K562 (cell line): Measurements from ENCODE around the gene NT5DC4. TPM values are rescaled to one million over a fixed set of nuclear protein-coding genes. Genes with fewer than 3 reads are reported as not detected.

Experiments used
- ATAC-seq: fragments of 200-7000 bp; cut with Tn5 transposase; 3 replicates; pipeline ENCODE4 v1.9.1; 2020; ENCODE audit warnings: moderate library complexity
- BruUV-seq: library from RNA; stranded (reverse); fragments of 400-500 nt; replicated peaks from 2 replicates; lab custom pipeline; 2021; lab: Mats Ljungman, UMichigan
- CTCF ChIA-PET: fragments of 300-600 bp; formaldehyde crosslinking; extraction: SDS; loops from one replicate; lab custom pipeline; 2021; ENCODE audit warnings: low intra/inter-chr PET ratio; lab: Yijun Ruan, JAX
- POLR2A ChIA-PET: fragments of 300-600, 350-650 bp; sonication (Branson Sonifier 250); formaldehyde crosslinking; extraction: SDS; loops from one replicate; lab custom pipeline; 2021; ENCODE audit warnings: antibody characterized with exemption, inconsistent platforms; lab: Yijun Ruan, JAX
- DNase-seq, 4 experiments: peaks; one replicate each; pipeline versions ENCODE4 v3.0.0 to v3.0.0-alpha.2; 2011 to 2018; ENCODE audit warnings: low spot score in 3 of 4, mixed read lengths in 3 of 4; ENCODE audit errors: extremely low read depth in 1 of 4
- FAIRE-seq: peaks from 2 replicates; lab custom pipeline; 2011; peaks lifted over from hg19 to GRCh38; lab: Jason Lieb, UNC
- H2AFZ ChIP-seq: 2 replicates; pipeline ENCODE4 v1.6.0; 2011; ENCODE audit warnings: low read depth, low read length, control low read depth, inconsistent platforms
- H3K27ac ChIP-seq: fragments of 200-600 bp; 3 replicates; pipeline ENCODE4 v1.8.0; 2011; ENCODE audit warnings: low read depth, mild to moderate bottlenecking, control low read depth, inconsistent platforms, low read length, moderate library complexity, mixed read lengths; ENCODE audit errors: extremely low read depth
- H3K27me3 ChIP-seq, 2 experiments: fragments of 300-600 bp in 1 of 2; 2 replicates in 1 of 2; 3 replicates in 1 of 2; pipeline versions ENCODE4 v1.6.0 to v1.8.0; 2011; ENCODE audit warnings: inconsistent platforms in 2 of 2, low read length in 2 of 2, mild to moderate bottlenecking in 1 of 2, mixed read lengths in 1 of 2, moderate library complexity in 1 of 2; ENCODE audit not compliant: control insufficient read depth in 2 of 2, insufficient read depth in 2 of 2
- H3K36me3 ChIP-seq: fragments of 300-600 bp; 3 replicates; pipeline ENCODE4 v1.8.0; 2011; ENCODE audit warnings: mild to moderate bottlenecking, low read length, inconsistent platforms; ENCODE audit not compliant: control insufficient read depth, insufficient read depth
- H3K4me1 ChIP-seq, 2 experiments: fragments of 200-600 bp in 1 of 2; replicated peaks in 1 of 2; 2 replicates in 1 of 2; 3 replicates in 1 of 2; pipeline versions ENCODE4 v1.5.1 to v1.8.0; 2011; ENCODE audit warnings: inconsistent platforms in 2 of 2, low read length in 2 of 2, mild to moderate bottlenecking in 1 of 2, mixed read lengths in 1 of 2, moderate library complexity in 1 of 2; ENCODE audit not compliant: control insufficient read depth in 2 of 2, insufficient read depth in 2 of 2
- H3K4me2 ChIP-seq: 2 replicates; pipeline ENCODE4 v1.6.1; 2011; ENCODE audit warnings: low read length, control low read depth, inconsistent platforms, mixed read lengths; ENCODE audit not compliant: insufficient read depth
- H3K4me3 ChIP-seq: fragments of 200-600 bp; sonication (generic), shearing (Covaris generic); 2 replicates; pipeline ENCODE4 v1.5.1; 2016; ENCODE audit warnings: control low read depth, inconsistent platforms
- H3K79me2 ChIP-seq: fragments of 200-600 bp; 3 replicates; pipeline ENCODE4 v1.8.0; 2011; ENCODE audit warnings: low read length, inconsistent platforms; ENCODE audit not compliant: control insufficient read depth, insufficient read depth
- H3K9ac ChIP-seq, 2 experiments: 2 replicates each; pipeline versions ENCODE4 v1.6.0 to v1.6.1; 2011; ENCODE audit warnings: low read depth in 2 of 2, low read length in 2 of 2, control low read depth in 1 of 2, inconsistent platforms in 1 of 2, mild to moderate bottlenecking in 1 of 2, mixed read lengths in 1 of 2; ENCODE audit not compliant: insufficient read depth in 1 of 2
- H3K9me1 ChIP-seq: one replicate; pipeline ENCODE4 v1.6.0; 2011; ENCODE audit warnings: inconsistent platforms, mild to moderate bottlenecking, low read length, moderate library complexity; ENCODE audit not compliant: control insufficient read depth, insufficient read depth
- H3K9me3 ChIP-seq: replicated peaks from 2 replicates; pipeline ENCODE4 v1.5.1; 2011; ENCODE audit warnings: low read depth, low read length, inconsistent platforms; ENCODE audit not compliant: control insufficient read depth, insufficient read depth
- H4K20me1 ChIP-seq: replicated peaks from 2 replicates; pipeline ENCODE4 v1.6.1; 2011; ENCODE audit warnings: low read length, inconsistent platforms, mixed read lengths; ENCODE audit not compliant: control insufficient read depth, insufficient read depth
- BDP1 ChIP-seq: IDR thresholded peaks from 3 replicates; pipeline ENCODE4 v1.6.1; 2011; ENCODE audit not compliant: insufficient read length, insufficient read depth
- CEBPB ChIP-seq: fragments of 450-650 bp; IDR thresholded peaks from 2 replicates; pipeline ENCODE4 v1.6.1; 2016; ENCODE audit warnings: missing genetic modification characterization, missing compliant biosample characterization
- ILF3 ChIP-seq: fragments of 450-650 bp; IDR thresholded peaks from 2 replicates; pipeline ENCODE4 v1.6.1; 2018; ENCODE audit warnings: antibody characterized with exemption, mild to moderate bottlenecking, moderate library complexity, borderline replicate concordance
- NFIC ChIP-seq: fragments of 450-650 bp; IDR thresholded peaks from 2 replicates; pipeline ENCODE4 v1.6.1; 2017; ENCODE audit warnings: mild to moderate bottlenecking, inconsistent platforms
- RBM22 ChIP-seq: fragments of 200-400 bp; formaldehyde crosslinking; IDR thresholded peaks from 2 replicates; pipeline ENCODE4 v1.6.1; 2018; ENCODE audit warnings: low read length, low read depth; ENCODE audit not compliant: poor library complexity, severe bottlenecking
- SAP30 ChIP-seq: fragments of 200-600 bp; sonication (generic); IDR thresholded peaks from 2 replicates; pipeline ENCODE4 v1.6.1; 2012; ENCODE audit warnings: borderline replicate concordance, low read depth, mild to moderate bottlenecking, moderate library complexity, low read length, control low read depth, inconsistent platforms; ENCODE audit not compliant: insufficient read depth, poor library complexity, severe bottlenecking
- SP2 ChIP-seq: IDR thresholded peaks from 2 replicates; pipeline ENCODE4 v1.6.1; 2011; ENCODE audit warnings: mild to moderate bottlenecking, low read depth, low read length, moderate library complexity; ENCODE audit not compliant: poor library complexity, severe bottlenecking; ENCODE audit errors: extremely low read depth
- TGIF2 ChIP-seq: sonication (generic); formaldehyde crosslinking; IDR thresholded peaks from 2 replicates; pipeline ENCODE4 v1.8.1; 2022; ENCODE audit warnings: mild to moderate bottlenecking, missing genetic modification reagents, moderate library complexity
- ZBTB17 ChIP-seq: fragments of 450-650 bp; formaldehyde crosslinking; IDR thresholded peaks from 2 replicates; pipeline ENCODE4 v1.4.0; 2020; ENCODE audit warnings: mild to moderate bottlenecking
- ZNF766 ChIP-seq: fragments of 200-800 bp; sonication (Bioruptor generic); conservative IDR thresholded peaks from 2 replicates; pipeline ENCODE4 v1.6.1; 2016; ENCODE audit warnings: missing genetic modification characterization, missing compliant biosample characterization
- WGBS: fragments of 100-300 bp; shearing (Covaris generic); methylation state at CpG from one replicate; pipeline ENCODE4 v1.1.6; 2016; ENCODE audit warnings: low coverage, mixed read lengths; ENCODE audit not compliant: insufficient coverage; ENCODE audit errors: missing lambda C conversion rate; 5-methylcytosine and 5-hydroxymethylcytosine counted together
- in situ Hi-C: fragments of 300-500 bp; cut with MboI; formaldehyde crosslinking; loops from 4 replicates; pipeline ENCODE4 v1.15.0; 2018; ENCODE audit warnings: inconsistent platforms, mixed read lengths
- intact Hi-C: fragments of 100-400 bp; cut with micrococcal nuclease; formaldehyde crosslinking; loops from 2 replicates; pipeline ENCODE4 v1.14.2; 2022
- polyA plus RNA-seq, 8 experiments: library from polyadenylated mRNA; depleted of rRNA in 4 of 8; stranded (reverse) in 5 of 8; unstranded in 3 of 8; fragments of >200 nt; fragmentation: Nextera tagmentation in 2 of 8; fragmentation: Illumina TruSeq in 1 of 8; extraction: Ambion mirVana in 2 of 8; extraction: Trizol in 1 of 8; gene quantifications; 2 replicates each; pipeline versions ENCODE4 v1.2.1 to v1.2.3, GENCODE V29; 2011 to 2014; ENCODE audit warnings: inconsistent platforms in 1 of 8, missing spikeins in 1 of 8
- total RNA-seq, 7 experiments: library from RNA; depleted of rRNA in 6 of 7; stranded (reverse); fragments of >200 nt in 6 of 7; fragmentation: Illumina TruSeq in 2 of 7; extraction: Trizol in 2 of 7; gene quantifications; 2 replicates each; pipeline versions ENCODE4 v1.2.1 to v1.2.3, GENCODE V29; 2011 to 2021; ENCODE audit warnings: low replicate concordance in 1 of 7
- TF ChIP-seq, protein P1 (sequence below), 3 experiments: fragments of 200-800 bp in 1 of 3; sonication (Bioruptor generic) in 1 of 3; sonication (generic) in 1 of 3; formaldehyde crosslinking in 1 of 3; IDR thresholded peaks; 2 replicates each; pipeline versions ENCODE4 v1.6.1 to v1.8.0; 2016 to 2022; ENCODE audit warnings: mild to moderate bottlenecking in 2 of 3, missing compliant biosample characterization in 2 of 3, missing genetic modification characterization in 2 of 3, missing genetic modification reagents in 1 of 3

NT5DC4 gene
- total and polyA plus RNA-seq, 9 of the 15 experiments (the other 6 are each of a cell fraction or from before 2014, with no cell fraction given): 0.44 to 6.9 (median 2.5) TPM

DNA sequence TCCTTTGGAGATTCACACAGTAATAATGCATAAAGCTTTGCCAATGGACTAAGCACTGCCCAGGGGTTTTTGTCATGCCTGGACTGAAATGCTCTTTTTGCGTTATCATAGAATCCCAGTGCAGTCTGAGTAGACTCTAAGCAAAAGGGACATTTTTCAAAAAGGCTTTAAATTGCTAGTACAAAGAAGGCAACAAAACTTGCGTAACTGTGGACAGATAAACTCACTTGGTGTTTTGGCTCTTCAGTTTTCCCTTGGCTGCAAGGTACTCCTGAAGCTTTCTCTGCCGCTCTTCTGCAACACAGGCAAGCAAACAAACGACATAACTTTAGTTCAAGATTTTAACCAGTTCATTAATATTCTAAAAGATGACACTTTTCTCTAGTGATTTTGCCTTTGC is 41.5 kb downstream of the NT5DC4 start:
- peaks cover 49% of the 10 kb centered on the region for H3K36me3 ChIP-seq
- H3K9me3 ChIP-seq: no peaks in the 10 kb centered on the region
- in situ Hi-C loops (no loop called here), intact Hi-C loops (no loop called here)
- ATAC-seq: no peak
- 91% methylated on average over 4 of the region's 4 CpGs for WGBS
- H3K4me2 ChIP-seq: no peak overlapping the region
- H3K9ac ChIP-seq: no peak overlapping the region
- H4K20me1 ChIP-seq: no peaks in the 10 kb centered on the region
- CTCF ChIA-PET: no interaction called here
- no peaks in the 10 kb centered on the region for H3K9me1 ChIP-seq
- no peak overlapping the region for H3K4me3 ChIP-seq
- H3K27me3 ChIP-seq: no peaks in the 10 kb centered on the region
- TF ChIP-seq CEBPB (tag): peak; percentile 83
- no peak for TF ChIP-seq ZNF766 (CRISPR knock-in tag)
- no peak overlapping the region for H3K27ac ChIP-seq
- no peak overlapping the region for H2AFZ ChIP-seq
- H3K4me1 ChIP-seq: peaks cover 10 to 18% of the 10 kb centered on the region in 2 experiments; a peak in 3 of 5 replicates
- no TSS peak for BruUV-seq
- H3K79me2 ChIP-seq: peaks cover 29% of the 10 kb centered on the region
- POLR2A ChIA-PET: interaction anchor here (0.6 to 2.0 kb wide), 3 partner anchors 12 to 171 kb away, joined by 3 to 6 read pairs (median 4); no protein-coding TSS in a partner anchor
- no peak for DNase-seq
- FAIRE-seq: no peak

DNA sequence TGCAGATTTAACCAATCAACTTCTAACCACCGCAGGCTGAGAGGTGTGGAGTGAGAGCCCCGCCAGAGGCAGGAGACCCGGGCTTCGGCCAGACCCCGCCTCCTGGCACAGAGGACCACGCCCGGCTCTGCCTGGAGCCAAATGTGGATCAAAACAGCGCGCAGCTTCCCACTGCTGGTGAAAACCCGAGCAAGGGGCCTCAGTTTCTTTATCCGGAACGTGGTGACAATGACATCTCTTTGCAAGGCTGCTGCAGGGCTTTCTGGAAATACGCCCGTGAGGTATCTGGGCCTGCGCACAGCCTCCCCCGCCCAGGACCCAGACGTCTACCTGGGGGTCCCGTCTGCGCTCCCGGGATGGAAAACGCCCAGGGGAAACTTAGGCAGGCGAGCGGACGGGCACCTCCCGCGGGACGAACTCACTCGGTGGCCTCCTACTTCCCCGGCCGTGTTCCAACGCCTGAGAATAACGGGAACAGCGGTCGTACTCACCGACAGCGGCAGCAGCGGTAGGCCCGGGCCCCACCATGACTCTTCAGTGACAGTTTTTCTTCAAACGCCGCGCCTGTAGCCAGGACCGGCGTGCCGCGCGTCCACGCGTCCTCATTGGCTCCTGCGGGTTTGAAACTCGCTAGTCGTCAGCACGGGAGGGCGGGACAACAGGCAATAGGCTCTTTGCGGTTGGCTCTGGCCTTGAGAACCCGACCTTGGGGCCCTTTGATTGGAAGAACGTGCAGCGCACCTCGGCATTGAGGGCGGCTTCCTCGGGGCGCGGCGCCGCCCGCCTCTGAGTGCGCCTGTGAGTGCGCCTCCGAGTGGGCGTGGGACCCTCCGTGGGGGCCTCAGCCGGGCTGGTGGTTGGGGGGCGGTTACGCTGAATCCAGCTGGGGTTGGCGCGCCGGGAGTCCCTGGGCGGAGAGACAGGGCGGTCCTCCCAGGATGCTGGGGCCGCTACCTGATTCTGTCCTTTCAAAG is 43.5 kb downstream of the NT5DC4 start, which contains the start of gene CKAP2L:
Gene CKAP2L, minus strand, starts transcription at position 539 of the 974 bp plus-strand sequence. Its CDS starts 11 bp downstream, at position 528.
- in situ Hi-C loops: no loop called here
- peak within 1 kb of the TSS; percentile 92 for H3K27ac ChIP-seq
- peak; percentile 28; the same call in 1 of the 2 replicates for TF ChIP-seq NFIC
- TF ChIP-seq, protein P1, sequence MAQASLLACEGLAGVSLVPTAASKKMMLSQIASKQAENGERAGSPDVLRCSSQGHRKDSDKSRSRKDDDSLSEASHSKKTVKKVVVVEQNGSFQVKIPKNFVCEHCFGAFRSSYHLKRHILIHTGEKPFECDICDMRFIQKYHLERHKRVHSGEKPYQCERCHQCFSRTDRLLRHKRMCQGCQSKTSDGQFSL (CRISPR knock-in tag; IDR thresholded peaks at IDR 0.05): 0 out of 2 replicates have a peak, but pooled peaks have one; percentile 24
- TF ChIP-seq, protein P1 (tag; IDR thresholded peaks at IDR 0.05): no peak
- peak; percentile 92; the same call in 1 of the 2 replicates for TF ChIP-seq TGIF2 (CRISPR knock-in tag)
- no peak for TF ChIP-seq BDP1
- TF ChIP-seq SAP30: peak; percentile 100
- no peak for TF ChIP-seq ILF3
- no peak for TF ChIP-seq RBM22
- TF ChIP-seq ZBTB17 (CRISPR knock-in tag): no peak
- TF ChIP-seq SP2: peak; percentile 70

More for the DNA sequence above, 43.5 kb downstream of the NT5DC4 start, which contains the start of gene CKAP2L:
- peaks cover 10 to 18% of the 10 kb centered on the region in 2 experiments; a peak in 3 of 5 replicates for H3K4me1 ChIP-seq
- intact Hi-C loops: loop anchor here (2.0 kb wide), 1 partner anchor 30 kb away; no protein-coding TSS in a partner anchor
- ATAC-seq (peak; percentile 98), FAIRE-seq (peak; percentile 90), DNase-seq (peak; percentile 98 to 99 (median 98))
- H3K4me2 ChIP-seq: peak within 1 kb of the TSS; percentile 95
- H3K9me3 ChIP-seq: no peaks in the 10 kb centered on the region
- H3K9me1 ChIP-seq: no peaks in the 10 kb centered on the region
- peaks cover 29% of the 10 kb centered on the region for H3K36me3 ChIP-seq
- peak within 1 kb of the TSS; percentile 95 to 97 for H3K9ac ChIP-seq
- peak within 1 kb of the TSS; percentile 96 for H2AFZ ChIP-seq
- peaks cover 29% of the 10 kb centered on the region for H3K79me2 ChIP-seq
- no peaks in the 10 kb centered on the region for H3K27me3 ChIP-seq
- H4K20me1 ChIP-seq: no peaks in the 10 kb centered on the region
- H3K4me3 ChIP-seq: peak within 1 kb of the TSS; percentile 88
- WGBS: under 1% methylated on average over 75 of the region's 79 CpGs
- POLR2A ChIA-PET: interaction anchor here (0.6 to 2.0 kb wide), 8 partner anchors 10 to 151 kb away, joined by 3 to 6 read pairs (median 4); no protein-coding TSS in a partner anchor
- TSS peak; percentile 54 for BruUV-seq
- CTCF ChIA-PET: no interaction called here
